Endothelial cell (in vitro differentiated cells): ENCODE results near the gene TMEM125. TPM values are rescaled to one million over a fixed set of nuclear protein-coding genes. Genes with fewer than 3 reads are reported as not detected.

Experiments used
- DNase-seq: peaks from one replicate; pipeline ENCODE4 v3.0.0; 2021; ENCODE audit warnings: low spot score
- H3K27ac Mint-ChIP-seq: one replicate; pipeline ENCODE4 v1.8.0; 2021; ENCODE audit warnings: mixed read lengths, inconsistent platforms; ENCODE audit not compliant: unreplicated experiment
- H3K27me3 Mint-ChIP-seq: one replicate; pipeline ENCODE4 v1.8.0; 2021; ENCODE audit warnings: mild to moderate bottlenecking, moderate library complexity, mixed read lengths, inconsistent platforms; ENCODE audit not compliant: unreplicated experiment
- H3K36me3 Mint-ChIP-seq: one replicate; pipeline ENCODE4 v1.8.0; 2021; ENCODE audit warnings: mild to moderate bottlenecking, low read depth, mixed read lengths, inconsistent platforms; ENCODE audit not compliant: unreplicated experiment
- H3K4me1 Mint-ChIP-seq: one replicate; pipeline ENCODE4 v1.8.0; 2021; ENCODE audit warnings: mild to moderate bottlenecking, mixed read lengths, inconsistent platforms; ENCODE audit not compliant: unreplicated experiment
- H3K4me3 Mint-ChIP-seq: one replicate; pipeline ENCODE4 v1.8.0; 2021; ENCODE audit warnings: mild to moderate bottlenecking, mixed read lengths, inconsistent platforms; ENCODE audit not compliant: unreplicated experiment
- H3K9me3 Mint-ChIP-seq: one replicate; pipeline ENCODE4 v1.8.0; 2021; ENCODE audit warnings: mixed read lengths, inconsistent platforms; ENCODE audit not compliant: unreplicated experiment
- CTCF ChIP-seq: fragments of 200-600 bp; sonication (generic); IDR thresholded peaks from one replicate; pipeline ENCODE4 v1.5.0; 2021; ENCODE audit warnings: antibody characterized with exemption; ENCODE audit not compliant: unreplicated experiment
- total RNA-seq: library from RNA; stranded (reverse); fragmentation: NEBNext Ultra II Directional; extraction: Animal tissue kit (Norgen Biotek cat#: 25700); gene quantifications from one replicate; pipeline ENCODE4 v1.2.1, GENCODE V29; 2021; ENCODE audit not compliant: unreplicated experiment

The TMEM125 gene
- total RNA-seq, 1 donor from 2014 or later, result 2.7 TPM

DNA sequence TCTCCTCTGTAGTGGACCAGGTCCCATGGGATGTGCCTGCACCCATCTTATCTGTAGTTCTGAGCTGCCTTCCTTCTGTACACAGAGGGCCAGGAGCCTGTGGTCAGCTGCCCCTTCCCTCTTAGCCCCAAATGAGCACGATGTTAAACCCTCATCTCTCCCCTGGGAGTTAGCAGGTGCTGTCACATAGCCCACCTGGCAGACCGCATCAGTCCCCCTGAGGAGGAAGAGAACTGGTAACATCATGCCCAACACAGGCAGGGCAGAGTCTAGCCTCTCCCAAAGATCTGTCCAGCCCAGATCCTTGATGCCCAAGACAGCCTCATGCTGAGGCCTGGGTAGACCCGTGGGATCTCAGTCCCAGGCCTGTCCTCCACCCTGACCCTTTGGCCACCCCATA lies 35.7 kb downstream of the TMEM125 start:
- no peak for DNase-seq
- H3K36me3 Mint-ChIP-seq, result peaks cover 74% of the 10 kb centered on the region
- no peak overlapping the region for H3K27ac Mint-ChIP-seq
- H3K9me3 Mint-ChIP-seq, result no peaks in the 10 kb centered on the region
- no peak for TF ChIP-seq CTCF
- peaks cover 72% of the 10 kb centered on the region for H3K4me1 Mint-ChIP-seq
- peak overlapping the region; percentile 70 for H3K4me3 Mint-ChIP-seq
- peaks cover 21% of the 10 kb centered on the region for H3K27me3 Mint-ChIP-seq

- DNase-seq, result no peak
- Mint-ChIP-seq H3K27me3 (peaks cover 25% of the 10 kb centered on the region), H3K4me1 (peaks cover 75% of the 10 kb centered on the region), H3K9me3 (no peaks in the 10 kb centered on the region), H3K4me3 (peak overlapping the region; percentile 70), H3K36me3 (peaks cover 80% of the 10 kb centered on the region), H3K27ac (peak overlapping the region; percentile 82)
- no peak for TF ChIP-seq CTCF
These were observed 36.3 kb downstream of the TMEM125 start for GRCh38 chr1:43305926-43306687.

DNA sequence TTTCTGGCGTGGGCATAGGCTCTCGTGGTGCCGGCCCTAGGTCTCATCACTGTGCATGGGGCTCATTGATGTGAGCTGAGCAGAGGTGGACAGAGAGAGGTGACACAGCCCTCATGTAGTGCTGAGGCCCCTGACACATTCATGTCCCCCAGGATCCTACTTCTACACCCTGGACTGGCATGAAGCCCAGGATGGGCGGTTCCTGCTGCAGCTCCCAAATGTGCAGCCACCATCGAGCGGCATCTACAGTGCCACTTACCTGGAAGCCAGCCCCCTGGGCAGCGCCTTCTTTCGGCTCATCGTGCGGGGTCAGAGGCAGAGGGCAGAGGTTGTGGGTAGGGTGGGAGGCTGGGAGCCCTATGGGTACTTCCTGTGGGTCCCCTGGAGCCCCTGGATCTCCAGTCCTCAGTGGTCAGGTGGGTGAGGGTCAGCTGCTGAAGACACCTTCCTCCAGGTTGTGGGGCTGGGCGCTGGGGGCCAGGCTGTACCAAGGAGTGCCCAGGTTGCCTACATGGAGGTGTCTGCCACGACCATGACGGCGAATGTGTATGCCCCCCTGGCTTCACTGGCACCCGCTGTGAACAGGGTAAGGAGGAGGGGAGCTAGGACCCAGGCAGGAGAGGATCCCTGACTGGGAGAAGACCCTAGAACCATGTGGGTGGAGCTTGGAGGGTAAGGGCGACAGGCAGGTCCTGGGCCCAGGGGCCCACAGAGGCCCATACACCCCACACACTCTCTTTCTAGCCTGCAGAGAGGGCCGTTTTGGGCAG lies 37.1 kb downstream of the TMEM125 start:
- Mint-ChIP-seq H3K4me3 (peak overlapping the region; percentile 70), H3K9me3 (no peaks in the 10 kb centered on the region), H3K36me3 (peaks cover 86% of the 10 kb centered on the region), H3K27ac (peak overlapping the region; percentile 82), H3K27me3 (peaks cover 23% of the 10 kb centered on the region), H3K4me1 (peaks cover 72% of the 10 kb centered on the region)
- DNase-seq, result no peak
- TF ChIP-seq CTCF, result no peak

DNA sequence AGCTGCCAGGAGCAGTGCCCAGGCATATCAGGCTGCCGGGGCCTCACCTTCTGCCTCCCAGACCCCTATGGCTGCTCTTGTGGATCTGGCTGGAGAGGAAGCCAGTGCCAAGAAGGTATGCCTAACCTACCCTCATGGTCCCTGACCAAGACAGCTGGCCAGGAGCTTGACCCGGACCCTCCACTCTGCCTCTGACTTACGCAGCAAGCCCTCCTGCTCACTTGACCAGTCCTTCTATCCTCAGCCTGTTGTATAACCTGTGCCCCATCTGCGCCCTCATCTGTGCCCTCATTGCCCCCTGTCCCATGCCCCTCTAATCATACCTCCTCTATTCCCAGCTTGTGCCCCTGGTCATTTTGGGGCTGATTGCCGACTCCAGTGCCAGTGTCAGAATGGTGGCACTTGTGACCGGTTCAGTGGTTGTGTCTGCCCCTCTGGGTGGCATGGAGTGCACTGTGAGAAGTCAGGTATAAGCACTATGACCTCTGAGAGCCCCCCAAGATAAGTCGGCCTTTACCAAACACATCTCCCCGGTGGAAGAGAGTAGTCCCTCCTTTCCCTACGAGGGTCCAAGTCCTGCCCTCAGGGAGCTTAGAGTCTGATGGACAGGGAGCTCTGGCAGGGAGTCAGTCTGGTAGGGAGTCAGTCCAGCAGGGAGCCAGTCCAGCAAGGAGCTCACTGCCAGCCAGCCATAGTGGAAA lies 37.8 kb downstream of the TMEM125 start:
- no peak for DNase-seq
- H3K4me1 Mint-ChIP-seq, result peaks cover 65% of the 10 kb centered on the region
- peaks cover 23% of the 10 kb centered on the region for H3K27me3 Mint-ChIP-seq
- no peak for TF ChIP-seq CTCF
- H3K9me3 Mint-ChIP-seq, result no peaks in the 10 kb centered on the region
- peak overlapping the region; percentile 50 for H3K4me3 Mint-ChIP-seq
- H3K27ac Mint-ChIP-seq, result no peak overlapping the region
- H3K36me3 Mint-ChIP-seq, result peaks cover 83% of the 10 kb centered on the region
